CD14-positive monocyte (primary cell): ENCODE data around the gene EPS8L3. TPM values are rescaled to one million over a fixed set of nuclear protein-coding genes. Genes with fewer than 3 reads are reported as not detected.

Experiments used
- DNase-seq, 3 donors: peaks; one replicate each; pipeline ENCODE4 v3.0.0-alpha.2; 2011 to 2022
- H2AFZ ChIP-seq: 2 replicates; pipeline ENCODE4 v1.6.0; 2012; ENCODE audit warnings: mild to moderate bottlenecking, low read depth, low read length, inconsistent platforms; ENCODE audit not compliant: insufficient read depth, poor library complexity, severe bottlenecking
- H3K27ac ChIP-seq, 2 donors: 1 replicate in 1 of 2; 2 replicates in 1 of 2; pipeline ENCODE4 v1.5.1; 2012 to 2013; ENCODE audit warnings: low read length in 2 of 2, control low read depth in 1 of 2, inconsistent platforms in 1 of 2, low read depth in 1 of 2, mild to moderate bottlenecking in 1 of 2
- H3K27me3 ChIP-seq, 2 donors: one replicate each; pipeline versions ENCODE4 v1.6.0 to v1.6.1; 2011 to 2013; ENCODE audit warnings: low read length in 2 of 2; ENCODE audit not compliant: control insufficient read depth in 2 of 2, insufficient read depth in 2 of 2
- H3K36me3 ChIP-seq, 2 donors: replicated peaks in 1 of 2; 1 replicate in 1 of 2; 2 replicates in 1 of 2; pipeline versions ENCODE4 v1.5.1 to v1.6.1; 2012 to 2013; ENCODE audit warnings: low read length in 2 of 2, control low read depth in 1 of 2, inconsistent platforms in 1 of 2, mild to moderate bottlenecking in 1 of 2; ENCODE audit not compliant: insufficient read depth in 2 of 2, control insufficient read depth in 1 of 2
- H3K4me1 ChIP-seq, 2 donors: 1 replicate in 1 of 2; 2 replicates in 1 of 2; pipeline versions ENCODE4 v1.5.1 to v1.6.1; 2012 to 2013; ENCODE audit warnings: low read length in 2 of 2, control low read depth in 1 of 2, inconsistent platforms in 1 of 2, mild to moderate bottlenecking in 1 of 2, moderate library complexity in 1 of 2; ENCODE audit not compliant: insufficient read depth in 2 of 2, control insufficient read depth in 1 of 2
- H3K4me2 ChIP-seq: replicated peaks from 2 replicates; pipeline ENCODE3; 2012; ENCODE audit warnings: low read length, moderate library complexity, mild to moderate bottlenecking; ENCODE audit not compliant: poor library complexity, severe bottlenecking; ENCODE audit errors: extremely low read depth
- H3K4me3 ChIP-seq, 3 experiments: fragments of 200-600 bp in 1 of 3; sonication (generic) in 1 of 3; replicated peaks in 1 of 3; 1 replicate in 2 of 3; 2 replicates in 1 of 3; pipeline ENCODE4 v1.5.1; 2011 to 2013; ENCODE audit warnings: low read length in 3 of 3, mild to moderate bottlenecking in 3 of 3, control low read depth in 2 of 3, low read depth in 2 of 3, inconsistent platforms in 1 of 3, moderate library complexity in 1 of 3
- H3K79me2 ChIP-seq: 2 replicates; pipeline ENCODE4 v1.6.0; 2012; ENCODE audit warnings: mild to moderate bottlenecking, control low read depth, inconsistent platforms, low read length, moderate library complexity; ENCODE audit not compliant: insufficient read depth
- H3K9ac ChIP-seq: 2 replicates; pipeline ENCODE4 v1.6.0; 2017; ENCODE audit warnings: low read length, mild to moderate bottlenecking; ENCODE audit not compliant: insufficient read depth, poor library complexity, severe bottlenecking
- H3K9me3 ChIP-seq, 2 donors: replicated peaks in 1 of 2; 1 replicate in 1 of 2; 2 replicates in 1 of 2; pipeline versions ENCODE4 v1.5.1 to v1.6.1; 2012 to 2013; ENCODE audit warnings: low read length in 2 of 2, control low read depth in 1 of 2; ENCODE audit not compliant: control insufficient read depth in 1 of 2, insufficient read depth in 1 of 2
- H4K20me1 ChIP-seq: 2 replicates; pipeline ENCODE4 v1.6.0; 2012; ENCODE audit warnings: mild to moderate bottlenecking, low read length, control low read depth, moderate library complexity; ENCODE audit not compliant: insufficient read depth
- H3K27ac Mint-ChIP-seq, 7 donors: one replicate each; pipeline ENCODE4 v1.8.0; 2020; ENCODE audit warnings: mild to moderate bottlenecking in 7 of 7, mixed read lengths in 7 of 7, moderate library complexity in 6 of 7, inconsistent platforms in 2 of 7
- H3K27me3 Mint-ChIP-seq, 3 donors: one replicate each; pipeline ENCODE4 v1.8.0; 2021 to 2022; ENCODE audit warnings: low read depth in 3 of 3, mild to moderate bottlenecking in 3 of 3, mixed read lengths in 3 of 3, moderate library complexity in 3 of 3, inconsistent platforms in 1 of 3
- H3K36me3 Mint-ChIP-seq, 2 donors: one replicate each; pipeline ENCODE4 v1.8.0; 2020; ENCODE audit warnings: mixed read lengths in 2 of 2, inconsistent platforms in 1 of 2, mild to moderate bottlenecking in 1 of 2
- H3K4me1 Mint-ChIP-seq: one replicate; pipeline ENCODE4 v1.8.0; 2020; ENCODE audit warnings: mild to moderate bottlenecking, mixed read lengths
- H3K4me3 Mint-ChIP-seq, 2 donors: one replicate each; pipeline ENCODE4 v1.8.0; 2020; ENCODE audit warnings: mild to moderate bottlenecking in 2 of 2, mixed read lengths in 2 of 2, moderate library complexity in 1 of 2
- H3K9me3 Mint-ChIP-seq, 7 donors: one replicate each; pipeline ENCODE4 v1.8.0; 2020 to 2022; ENCODE audit warnings: mixed read lengths in 7 of 7, mild to moderate bottlenecking in 6 of 7, moderate library complexity in 6 of 7, inconsistent platforms in 2 of 7
- WGBS: methylation state at CpG from one replicate; pipeline ENCODE4 v1.1.5; 2013; ENCODE audit warnings: missing lambda C conversion rate; ENCODE audit not compliant: insufficient coverage; 5-methylcytosine and 5-hydroxymethylcytosine counted together
- intact Hi-C, 2 donors: fragments of 100-400 bp; cut with micrococcal nuclease; formaldehyde crosslinking; loops; one replicate each; pipeline versions ENCODE4 v1.15.0 to v1.15.1; 2023
- polyA plus RNA-seq, 3 donors: library from polyadenylated mRNA; depleted of rRNA in 1 of 3; unstranded in 2 of 3; stranded (reverse) in 1 of 3; fragments of 300-500 nt in 2 of 3; fragments of >200 nt in 1 of 3; fragmentation: Illumina TruSeq in 2 of 3; gene quantifications; 1 replicate in 2 of 3; 2 replicates in 1 of 3; pipeline ENCODE4 v1.2.3, GENCODE V29; 2012 to 2021
- TF ChIP-seq, protein P1 (sequence below): fragments of 200-600 bp; IDR thresholded peaks from one replicate; pipeline ENCODE4 v1.8.0; 2022; ENCODE audit warnings: antibody characterized with exemption, mild to moderate bottlenecking

EPS8L3 gene
- polyA plus RNA-seq, 3 donors = not detected

GRCh38 chr1:109776911-109777310 is 13.2 kb upstream of the EPS8L3 start:
- peaks cover 0 to 8% (median 0%) of the 10 kb centered on the region in 7 donors for H3K9me3 Mint-ChIP-seq
- no peaks in the 10 kb centered on the region for H4K20me1 ChIP-seq
- H3K4me3 Mint-ChIP-seq = peak overlapping the region in 1 of 2 donors; percentile 16
- H3K36me3 ChIP-seq = no peaks in the 10 kb centered on the region
- no peaks in the 10 kb centered on the region for H3K4me1 ChIP-seq
- no peak overlapping the region for H3K4me2 ChIP-seq
- peaks cover 0 to 13% (median 6%) of the 10 kb centered on the region in 3 donors for H3K27me3 Mint-ChIP-seq
- intact Hi-C loops = loop anchor here (1.0 to 5.0 kb wide), 4 partner anchors 45 to 234 kb away; partner anchors contain the start of gene AHCYL1 (in 1 of the 2)
- H3K79me2 ChIP-seq = no peaks in the 10 kb centered on the region
- TF ChIP-seq, protein P1, sequence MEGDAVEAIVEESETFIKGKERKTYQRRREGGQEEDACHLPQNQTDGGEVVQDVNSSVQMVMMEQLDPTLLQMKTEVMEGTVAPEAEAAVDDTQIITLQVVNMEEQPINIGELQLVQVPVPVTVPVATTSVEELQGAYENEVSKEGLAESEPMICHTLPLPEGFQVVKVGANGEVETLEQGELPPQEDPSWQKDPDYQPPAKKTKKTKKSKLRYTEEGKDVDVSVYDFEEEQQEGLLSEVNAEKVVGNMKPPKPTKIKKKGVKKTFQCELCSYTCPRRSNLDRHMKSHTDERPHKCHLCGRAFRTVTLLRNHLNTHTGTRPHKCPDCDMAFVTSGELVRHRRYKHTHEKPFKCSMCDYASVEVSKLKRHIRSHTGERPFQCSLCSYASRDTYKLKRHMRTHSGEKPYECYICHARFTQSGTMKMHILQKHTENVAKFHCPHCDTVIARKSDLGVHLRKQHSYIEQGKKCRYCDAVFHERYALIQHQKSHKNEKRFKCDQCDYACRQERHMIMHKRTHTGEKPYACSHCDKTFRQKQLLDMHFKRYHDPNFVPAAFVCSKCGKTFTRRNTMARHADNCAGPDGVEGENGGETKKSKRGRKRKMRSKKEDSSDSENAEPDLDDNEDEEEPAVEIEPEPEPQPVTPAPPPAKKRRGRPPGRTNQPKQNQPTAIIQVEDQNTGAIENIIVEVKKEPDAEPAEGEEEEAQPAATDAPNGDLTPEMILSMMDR = peak; percentile 95
- H3K36me3 Mint-ChIP-seq = no peaks in the 10 kb centered on the region
- H3K27ac ChIP-seq = no peak overlapping the region
- no peak overlapping the region for H2AFZ ChIP-seq
- 20% methylated on average over 2 of the region's 4 CpGs for WGBS
- H3K9ac ChIP-seq = no peak overlapping the region
- H3K4me3 ChIP-seq = no peak overlapping the region
- no peaks in the 10 kb centered on the region for H3K27me3 ChIP-seq
- H3K9me3 ChIP-seq = no peaks in the 10 kb centered on the region
- peak; percentile 78 to 81 (median 78) for DNase-seq
- H3K27ac Mint-ChIP-seq = peak overlapping the region in 3 of 7 donors; percentile 53 to 78 (median 62)
- peaks cover 4% of the 10 kb centered on the region for H3K4me1 Mint-ChIP-seq

DNA sequence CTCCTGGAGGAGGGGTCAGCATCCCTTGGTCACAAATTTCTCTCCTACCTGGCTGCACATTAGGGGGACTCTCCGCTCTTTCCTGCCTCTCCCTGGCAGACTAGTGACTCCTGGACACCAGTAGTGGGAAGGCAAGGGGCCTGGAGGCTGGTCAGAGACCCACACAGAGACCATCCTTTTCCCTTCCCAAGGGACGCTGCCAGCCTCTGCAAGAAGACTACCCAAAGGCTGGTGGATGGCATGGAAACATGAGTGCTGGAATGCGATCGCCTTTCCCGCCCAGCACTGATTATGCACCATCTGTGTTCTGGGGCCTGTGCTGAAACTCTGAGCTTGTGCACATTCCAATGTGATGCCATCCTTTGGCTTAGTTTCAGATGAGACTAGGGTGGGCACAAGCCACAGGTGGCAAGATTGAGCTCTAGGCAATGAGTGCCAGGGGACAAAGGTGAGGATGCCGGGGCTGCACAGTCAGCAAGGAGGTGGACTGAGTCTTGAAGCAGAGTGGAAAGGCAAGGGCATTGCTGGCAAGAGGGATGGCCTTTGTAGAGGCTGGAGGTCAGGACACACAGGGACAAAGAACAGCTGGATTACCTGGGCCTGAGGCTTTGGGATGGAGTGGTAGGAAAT is 12.6 kb upstream of the EPS8L3 start:
- DNase-seq = no peak

More for the DNA sequence above, 12.6 kb upstream of the EPS8L3 start:
- Histone ChIP-seq H3K9me3 (no peaks in the 10 kb centered on the region), H3K27ac (no peak overlapping the region), H2AFZ (no peak overlapping the region), H3K4me1 (no peaks in the 10 kb centered on the region), H3K36me3 (no peaks in the 10 kb centered on the region), H3K27me3 (no peaks in the 10 kb centered on the region), H3K79me2 (no peaks in the 10 kb centered on the region), H3K4me2 (no peak overlapping the region), H3K9ac (no peak overlapping the region), H3K4me3 (no peak overlapping the region), H4K20me1 (no peaks in the 10 kb centered on the region)
- Mint-ChIP-seq H3K27ac (peak overlapping the region in 1 of 7 donors; percentile 53), H3K27me3 (peaks cover 0 to 13% (median 6%) of the 10 kb centered on the region in 3 donors), H3K9me3 (peaks cover 0 to 8% (median 0%) of the 10 kb centered on the region in 7 donors), H3K4me3 (no peak overlapping the region), H3K4me1 (peaks cover 4% of the 10 kb centered on the region), H3K36me3 (no peaks in the 10 kb centered on the region)
- intact Hi-C loops = loop anchor here (1.0 to 5.0 kb wide), 4 partner anchors 46 to 234 kb away; partner anchors contain the start of gene AHCYL1 (in 1 of the 2)
- TF ChIP-seq, protein P1 = no peak
- 96% methylated on average over 6 of the region's 6 CpGs for WGBS
